HCT116 (cell line): Measurements from ENCODE around the gene SNF8. TPM values are rescaled to one million over a fixed set of nuclear protein-coding genes. Genes with fewer than 3 reads are reported as not detected.

Experiments used
- ATAC-seq: fragments of 200-7000 bp; cut with Tn5 transposase; 2 replicates; pipeline ENCODE4 v1.9.1; 2020; ENCODE audit warnings: mild to moderate bottlenecking, moderate library complexity
- BruUV-seq: library from RNA; stranded (reverse); fragments of 400-500 nt; replicated peaks from 2 replicates; lab custom pipeline; 2021; lab: Mats Ljungman, UMichigan
- CTCF ChIA-PET: fragments of 300-600 bp; sonication (Branson Sonifier 250); formaldehyde crosslinking; loops from one replicate; lab custom pipeline; 2021; ENCODE audit warnings: antibody characterized with exemption; lab: Charles Lee
- POLR2A ChIA-PET: fragments of 300-600, 350-600 bp; sonication (Branson Sonifier 250); formaldehyde crosslinking; loops from one replicate; lab custom pipeline; 2021; ENCODE audit warnings: antibody characterized with exemption; lab: Charles Lee
- RAD21 ChIA-PET, 2 experiments: fragments of 300-600 bp; sonication (Branson Sonifier 250); formaldehyde crosslinking; loops; one replicate each; lab custom pipeline; 2023; ENCODE audit warnings: low total read pairs in 2 of 2; ENCODE audit not compliant: uncharacterized antibody in 2 of 2, unreplicated experiment in 2 of 2, low non-redundant PET in 1 of 2; lab: Charles Lee
- DNase-seq: peaks from one replicate; pipeline ENCODE4 v3.0.0-alpha.2; 2010; ENCODE audit warnings: low read depth, low spot score
- H2AFZ ChIP-seq: fragments of 200-600 bp; shearing (Covaris generic), sonication (generic); 2 replicates; pipeline ENCODE4 v1.6.1; 2017; ENCODE audit warnings: low read depth, mixed run types, mixed read lengths, antibody characterized with exemption, low read length; ENCODE audit not compliant: poor library complexity, severe bottlenecking
- H3K27ac ChIP-seq: 2 replicates; pipeline ENCODE4 v1.5.1; 2012; ENCODE audit warnings: low read depth, low read length
- H3K27me3 ChIP-seq: fragments of 200-600 bp; sonication (generic); 2 replicates; pipeline ENCODE4 v1.6.1; 2016; ENCODE audit warnings: mixed run types, low read length, mixed read lengths; ENCODE audit not compliant: insufficient read depth
- H3K36me3 ChIP-seq, 2 experiments: fragments of 200-500 bp in 1 of 2; fragments of 200-600 bp in 1 of 2; sonication (Bioruptor generic) in 1 of 2; sonication (generic) in 1 of 2; 2 replicates each; pipeline versions ENCODE4 v1.5.1 to v1.6.1; 2014 to 2016; ENCODE audit warnings: low read length in 2 of 2, inconsistent platforms in 1 of 2, mixed read lengths in 1 of 2, mixed run types in 1 of 2; ENCODE audit not compliant: insufficient read depth in 2 of 2, control insufficient read depth in 1 of 2
- H3K4me1 ChIP-seq, 2 experiments: fragments of 200-600 bp in 1 of 2; sonication (generic) in 1 of 2; 2 replicates each; pipeline versions ENCODE4 v1.5.1 to v1.6.1; 2012 to 2017; ENCODE audit warnings: low read length in 2 of 2, inconsistent platforms in 1 of 2, mild to moderate bottlenecking in 1 of 2, mixed read lengths in 1 of 2, mixed run types in 1 of 2, moderate library complexity in 1 of 2; ENCODE audit not compliant: insufficient read depth in 2 of 2, control insufficient read depth in 1 of 2
- H3K4me2 ChIP-seq: fragments of 200-600 bp; sonication (generic); 2 replicates; pipeline ENCODE4 v1.6.1; 2017; ENCODE audit warnings: mixed run types, low read length, mixed read lengths
- H3K4me3 ChIP-seq, 2 experiments: fragments of 200-600 bp in 1 of 2; sonication (generic) in 1 of 2; replicated peaks in 1 of 2; 2 replicates each; pipeline ENCODE4 v1.5.1; 2011 to 2016; ENCODE audit warnings: low read length in 2 of 2, control low read depth in 1 of 2, low read depth in 1 of 2, mild to moderate bottlenecking in 1 of 2, mixed read lengths in 1 of 2, mixed run types in 1 of 2
- H3K79me2 ChIP-seq: fragments of 200-600 bp; sonication (generic); 2 replicates; pipeline ENCODE4 v1.6.1; 2017; ENCODE audit warnings: mild to moderate bottlenecking, mixed run types, low read length, moderate library complexity, mixed read lengths; ENCODE audit not compliant: insufficient read depth
- H3K9ac ChIP-seq: fragments of 200-600 bp; sonication (generic); 2 replicates; pipeline ENCODE4 v1.6.1; 2016; ENCODE audit warnings: low read length, mixed read lengths
- H3K9me2 ChIP-seq: fragments of 200-600 bp; sonication (generic), shearing (Covaris generic); 2 replicates; pipeline ENCODE4 v1.6.1; 2017; ENCODE audit warnings: mixed run types, mild to moderate bottlenecking, moderate library complexity; ENCODE audit not compliant: insufficient read depth
- H3K9me3 ChIP-seq, 2 experiments: fragments of 200-500 bp in 1 of 2; fragments of 200-600 bp in 1 of 2; sonication (Bioruptor generic) in 1 of 2; sonication (generic) in 1 of 2; 2 replicates each; pipeline ENCODE4 v1.6.1; 2014 to 2017; ENCODE audit warnings: low read length in 2 of 2, mixed read lengths in 2 of 2, inconsistent platforms in 1 of 2, low read depth in 1 of 2, mild to moderate bottlenecking in 1 of 2, mixed run types in 1 of 2, moderate library complexity in 1 of 2; ENCODE audit not compliant: control insufficient read depth in 1 of 2, insufficient read depth in 1 of 2
- H4K20me1 ChIP-seq: fragments of 200-600 bp; sonication (generic), shearing (Covaris generic); 2 replicates; pipeline ENCODE4 v1.6.1; 2017; ENCODE audit warnings: mixed run types, mild to moderate bottlenecking, moderate library complexity; ENCODE audit not compliant: insufficient read depth
- ELF1 ChIP-seq: IDR thresholded peaks from 2 replicates; pipeline ENCODE4 v1.6.1; 2012; ENCODE audit warnings: low read depth, borderline replicate concordance
- EZH2 ChIP-seq: fragments of 200-600 bp; sonication (generic); IDR thresholded peaks from 2 replicates; pipeline ENCODE4 v1.6.1; 2017; ENCODE audit warnings: antibody characterized with exemption, mixed run types
- FOSL1 ChIP-seq: IDR thresholded peaks from 2 replicates; pipeline ENCODE4 v1.6.1; 2012; ENCODE audit warnings: low read depth
- POLR2A ChIP-seq: IDR thresholded peaks from 2 replicates; pipeline ENCODE4 v1.7.0; 2011; ENCODE audit warnings: borderline replicate concordance; ENCODE audit not compliant: insufficient read depth, insufficient read length; ENCODE audit errors: extremely low read depth
- POLR2AphosphoS5 ChIP-seq: IDR thresholded peaks from 2 replicates; pipeline ENCODE4 v1.6.1; 2011; ENCODE audit warnings: mild to moderate bottlenecking, low read depth, low read length, moderate library complexity
- RAD21 ChIP-seq: IDR thresholded peaks from 2 replicates; pipeline ENCODE4 v1.6.1; 2012; ENCODE audit warnings: low read depth, mild to moderate bottlenecking
- SIN3A ChIP-seq: IDR thresholded peaks from 2 replicates; pipeline ENCODE4 v1.6.1; 2012; ENCODE audit warnings: low read depth
- SRF ChIP-seq: IDR thresholded peaks from 2 replicates; pipeline ENCODE4 v1.6.1; 2012; ENCODE audit warnings: low read depth
- intact Hi-C: fragments of 100-400 bp; cut with micrococcal nuclease; formaldehyde crosslinking; loops from 2 replicates; pipeline ENCODE4 v1.10.0; 2022
- total RNA-seq: library from RNA; stranded (reverse); gene quantifications from one replicate; pipeline ENCODE4 v1.2.1, GENCODE V29; 2021; ENCODE audit not compliant: unreplicated experiment
- TF ChIP-seq, protein P1 (sequence below): IDR thresholded peaks from 2 replicates; pipeline ENCODE4 v1.6.1; 2012
- TF ChIP-seq, protein P2 (sequence below): IDR thresholded peaks from 2 replicates; pipeline ENCODE4 v1.6.1; 2012; ENCODE audit warnings: low read depth

Gene SNF8
- total RNA-seq, 1 experiment from 2014 or later = 178 TPM

DNA sequence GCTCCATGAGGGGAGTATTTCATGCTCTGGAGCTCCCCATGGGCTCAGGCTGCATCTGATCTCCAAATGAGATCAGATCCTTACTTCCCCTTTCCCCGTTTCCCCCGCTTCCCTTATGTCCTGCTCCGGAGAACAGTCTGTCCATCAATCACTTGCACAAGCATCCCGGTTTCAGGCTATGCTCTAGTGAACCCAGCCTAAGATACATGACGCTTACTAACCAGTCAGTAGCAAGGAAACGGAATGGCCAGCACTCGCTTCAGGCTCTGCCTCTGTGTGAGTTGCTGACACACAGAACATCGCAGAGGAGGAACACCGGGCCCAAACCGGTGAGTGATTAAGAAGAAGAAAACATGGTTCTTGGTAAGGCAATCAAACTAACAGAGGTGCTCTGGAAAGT lies 61.5 kb downstream of the SNF8 start:
- ChIA-PET POLR2A (interaction anchor here (1.8 kb wide), 1 partner anchor 10 kb away, joined by 10 read pairs; the partner anchor contains the start of gene ATP5MC1), CTCF (interaction anchor here (1.7 to 8.0 kb wide), 9 partner anchors 10 to 212 kb away, joined by 4 to 171 read pairs (median 16); partner anchors contain the start of genes ATP5MC1 and TTLL6), RAD21 (interaction anchor here in 1 of 2 experiments (0.7 kb wide), 1 partner anchor 67 kb away, joined by 4 read pairs; no protein-coding TSS in a partner anchor)
- Histone ChIP-seq H2AFZ (no peak overlapping the region), H3K4me1 (peaks cover 0 to 13% of the 10 kb centered on the region in 2 experiments; a peak in 2 of 4 replicates), H4K20me1 (no peaks in the 10 kb centered on the region), H3K9ac (no peak overlapping the region), H3K27me3 (no peaks in the 10 kb centered on the region), H3K27ac (no peak overlapping the region), H3K4me3 (no peak overlapping the region), H3K79me2 (no peaks in the 10 kb centered on the region), H3K4me2 (no peak overlapping the region), H3K9me2 (no peaks in the 10 kb centered on the region), H3K9me3 (no peaks in the 10 kb centered on the region), H3K36me3 (no peaks in the 10 kb centered on the region)
- no peak for ATAC-seq
- DNase-seq = no peak
- BruUV-seq = no TSS peak
- intact Hi-C loops = no loop called here
- TF ChIP-seq ELF1 = no peak

DNA sequence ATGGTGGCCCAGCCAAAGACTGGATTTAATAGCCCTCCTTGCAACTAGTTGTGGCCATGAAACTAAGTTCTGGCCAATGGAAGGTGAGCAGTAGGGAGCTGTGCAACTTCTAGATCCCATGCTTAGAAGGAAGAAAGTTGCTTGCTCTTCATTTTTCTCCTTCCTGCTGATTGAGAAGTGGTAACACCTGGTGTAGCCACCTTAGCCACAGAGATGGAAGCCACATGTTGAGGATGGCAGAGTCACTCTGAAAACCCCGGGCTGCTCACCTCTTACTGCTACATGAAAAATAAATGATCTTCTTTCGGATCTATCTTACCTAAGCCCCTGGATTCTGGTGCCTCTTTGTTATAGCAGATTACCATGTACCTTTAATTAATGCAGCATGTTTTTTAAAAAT lies 62.4 kb downstream of the SNF8 start:
- Histone ChIP-seq H3K4me1 (peaks cover 0 to 13% of the 10 kb centered on the region in 2 experiments; a peak in 2 of 4 replicates), H3K27ac (no peak overlapping the region), H3K9me3 (no peaks in the 10 kb centered on the region), H3K27me3 (no peaks in the 10 kb centered on the region), H3K79me2 (no peaks in the 10 kb centered on the region), H3K9ac (no peak overlapping the region), H3K36me3 (no peaks in the 10 kb centered on the region), H3K4me3 (no peak overlapping the region), H4K20me1 (no peaks in the 10 kb centered on the region), H3K9me2 (no peaks in the 10 kb centered on the region), H3K4me2 (no peak overlapping the region), H2AFZ (no peak overlapping the region)
- DNase-seq (no peak), ATAC-seq (no peak)
- no TSS peak for BruUV-seq
- intact Hi-C loops = no loop called here
- POLR2A ChIA-PET = interaction anchor here (0.7 kb wide), 1 partner anchor 207 kb away, joined by 3 read pairs; no protein-coding TSS in a partner anchor
- CTCF ChIA-PET = interaction anchor here (0.7 to 8.0 kb wide), 8 partner anchors 68 to 211 kb away, joined by 3 to 237 read pairs (median 6); partner anchors contain the start of gene TTLL6
- RAD21 ChIA-PET = no interaction called here
- TF ChIP-seq EZH2 (no peak), SRF (no peak), POLR2AphosphoS5 (no peak), FOSL1 (no peak), POLR2A (no peak), RAD21 (no peak), SIN3A (no peak)
- TF ChIP-seq, protein P1, sequence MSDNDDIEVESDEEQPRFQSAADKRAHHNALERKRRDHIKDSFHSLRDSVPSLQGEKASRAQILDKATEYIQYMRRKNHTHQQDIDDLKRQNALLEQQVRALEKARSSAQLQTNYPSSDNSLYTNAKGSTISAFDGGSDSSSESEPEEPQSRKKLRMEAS = no peak
- TF ChIP-seq, protein P2, sequence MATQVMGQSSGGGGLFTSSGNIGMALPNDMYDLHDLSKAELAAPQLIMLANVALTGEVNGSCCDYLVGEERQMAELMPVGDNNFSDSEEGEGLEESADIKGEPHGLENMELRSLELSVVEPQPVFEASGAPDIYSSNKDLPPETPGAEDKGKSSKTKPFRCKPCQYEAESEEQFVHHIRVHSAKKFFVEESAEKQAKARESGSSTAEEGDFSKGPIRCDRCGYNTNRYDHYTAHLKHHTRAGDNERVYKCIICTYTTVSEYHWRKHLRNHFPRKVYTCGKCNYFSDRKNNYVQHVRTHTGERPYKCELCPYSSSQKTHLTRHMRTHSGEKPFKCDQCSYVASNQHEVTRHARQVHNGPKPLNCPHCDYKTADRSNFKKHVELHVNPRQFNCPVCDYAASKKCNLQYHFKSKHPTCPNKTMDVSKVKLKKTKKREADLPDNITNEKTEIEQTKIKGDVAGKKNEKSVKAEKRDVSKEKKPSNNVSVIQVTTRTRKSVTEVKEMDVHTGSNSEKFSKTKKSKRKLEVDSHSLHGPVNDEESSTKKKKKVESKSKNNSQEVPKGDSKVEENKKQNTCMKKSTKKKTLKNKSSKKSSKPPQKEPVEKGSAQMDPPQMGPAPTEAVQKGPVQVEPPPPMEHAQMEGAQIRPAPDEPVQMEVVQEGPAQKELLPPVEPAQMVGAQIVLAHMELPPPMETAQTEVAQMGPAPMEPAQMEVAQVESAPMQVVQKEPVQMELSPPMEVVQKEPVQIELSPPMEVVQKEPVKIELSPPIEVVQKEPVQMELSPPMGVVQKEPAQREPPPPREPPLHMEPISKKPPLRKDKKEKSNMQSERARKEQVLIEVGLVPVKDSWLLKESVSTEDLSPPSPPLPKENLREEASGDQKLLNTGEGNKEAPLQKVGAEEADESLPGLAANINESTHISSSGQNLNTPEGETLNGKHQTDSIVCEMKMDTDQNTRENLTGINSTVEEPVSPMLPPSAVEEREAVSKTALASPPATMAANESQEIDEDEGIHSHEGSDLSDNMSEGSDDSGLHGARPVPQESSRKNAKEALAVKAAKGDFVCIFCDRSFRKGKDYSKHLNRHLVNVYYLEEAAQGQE = no peak
